ENCODE data around the gene UPP2.

- TF ChIP-seq CTCF (IDR thresholded peaks at IDR 0.05; ENCODE audit: low read depth, low read length, poor library complexity, severe bottlenecking) (no peak), EZH2phosphoT487 (IDR thresholded peaks at IDR 0.05; ENCODE audit: borderline replicate concordance, low read length) (no peak)
These were observed 1.3 kb upstream of the UPP2 start for GRCh38 chr2:158100411-158100810.
